SK-N-SH (cell line): ENCODE results near the gene WFDC11.

ENCODE experiments used
- CTCF ChIP-seq: fragments of 200-600 bp; sonication (generic); IDR thresholded peaks from 2 replicates; pipeline ENCODE4 v1.6.1; 2017; ENCODE audit warnings: antibody characterized with exemption, mild to moderate bottlenecking, moderate library complexity
- EP300 ChIP-seq, 2 experiments: IDR thresholded peaks; 2 replicates each; pipeline versions ENCODE4 v1.4.0 to v1.6.1; 2012; ENCODE audit warnings: borderline replicate concordance in 1 of 2, low read depth in 1 of 2, low read length in 1 of 2
- GABPA ChIP-seq: IDR thresholded peaks from 2 replicates; pipeline ENCODE4 v1.4.0; 2012; ENCODE audit warnings: low read depth, mild to moderate bottlenecking
- MEF2A ChIP-seq: IDR thresholded peaks from 2 replicates; pipeline ENCODE4 v1.4.0; 2012; ENCODE audit warnings: low read depth, borderline replicate concordance
- MXI1 ChIP-seq: IDR thresholded peaks from 2 replicates; pipeline ENCODE4 v1.6.1; 2012; ENCODE audit warnings: mild to moderate bottlenecking, low read depth, low read length, improper control_type of control experiment
- RXRA ChIP-seq: IDR thresholded peaks from 2 replicates; pipeline ENCODE4 v1.4.0; 2012; ENCODE audit warnings: low read depth, mild to moderate bottlenecking, borderline replicate concordance
- USF2 ChIP-seq: fragments of 150-350 bp; IDR thresholded peaks from 2 replicates; pipeline ENCODE4 v1.6.1; 2017; ENCODE audit warnings: antibody characterized with exemption, low read length, low read depth, borderline replicate concordance
- ZBTB33 ChIP-seq: IDR thresholded peaks from 2 replicates; pipeline ENCODE4 v1.4.0; 2012; ENCODE audit warnings: low read depth, borderline replicate concordance

- TF ChIP-seq USF2 (no peak), MXI1 (no peak), RXRA (no peak), MEF2A (no peak), CTCF (no peak), ZBTB33 (no peak), EP300 (IDR thresholded peaks at IDR 0.05; ENCODE audit: borderline replicate concordance in 1 of 2, low read depth in 1 of 2, low read length in 1 of 2) (no peak), GABPA (no peak)
Measured at GRCh38 chr20:45679650-45680049, 9.6 kb upstream of the WFDC11 start.
